ENCODE measurements around the gene LSM2.

Gene LSM2

DNA sequence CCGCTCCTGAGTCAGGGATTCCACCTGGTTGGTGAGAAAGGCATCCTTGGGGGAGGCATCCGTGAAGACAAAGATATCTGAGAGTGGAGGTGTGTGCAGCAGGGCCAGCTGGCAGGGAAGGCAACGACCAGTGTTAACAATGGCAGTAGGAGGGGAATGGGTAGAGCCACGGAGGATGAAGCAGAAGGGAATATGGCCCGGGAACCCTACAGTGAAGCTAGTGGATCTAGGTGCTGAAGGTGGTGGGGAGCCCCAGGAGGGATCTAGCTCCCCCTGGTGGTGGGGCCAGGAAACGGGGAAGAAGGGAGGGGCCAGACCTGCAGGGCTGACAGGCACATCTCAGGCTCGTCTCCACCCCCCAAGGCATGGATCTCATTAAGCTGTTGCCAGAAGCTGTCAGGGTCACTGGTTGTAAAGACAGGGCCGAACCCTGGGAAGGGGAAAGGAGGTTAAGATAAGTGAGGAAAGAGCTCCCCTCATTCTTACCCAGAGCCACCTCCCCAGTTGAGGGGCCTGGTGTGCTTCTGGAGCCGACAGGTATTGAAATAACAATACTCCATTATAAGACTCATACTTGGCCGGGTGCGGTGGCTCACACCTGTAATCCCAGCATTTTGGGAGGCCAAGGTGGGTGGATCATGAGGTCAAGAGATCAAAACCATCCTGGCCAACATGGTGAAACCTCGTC lies 36.9 kb downstream of the LSM2 start:
- no peak for DNase-seq (ENCODE audit: low read depth)
- no peak overlapping the region for H3K4me3 ChIP-seq (ENCODE audit: low read depth, low read length)
- TF ChIP-seq, protein P1, sequence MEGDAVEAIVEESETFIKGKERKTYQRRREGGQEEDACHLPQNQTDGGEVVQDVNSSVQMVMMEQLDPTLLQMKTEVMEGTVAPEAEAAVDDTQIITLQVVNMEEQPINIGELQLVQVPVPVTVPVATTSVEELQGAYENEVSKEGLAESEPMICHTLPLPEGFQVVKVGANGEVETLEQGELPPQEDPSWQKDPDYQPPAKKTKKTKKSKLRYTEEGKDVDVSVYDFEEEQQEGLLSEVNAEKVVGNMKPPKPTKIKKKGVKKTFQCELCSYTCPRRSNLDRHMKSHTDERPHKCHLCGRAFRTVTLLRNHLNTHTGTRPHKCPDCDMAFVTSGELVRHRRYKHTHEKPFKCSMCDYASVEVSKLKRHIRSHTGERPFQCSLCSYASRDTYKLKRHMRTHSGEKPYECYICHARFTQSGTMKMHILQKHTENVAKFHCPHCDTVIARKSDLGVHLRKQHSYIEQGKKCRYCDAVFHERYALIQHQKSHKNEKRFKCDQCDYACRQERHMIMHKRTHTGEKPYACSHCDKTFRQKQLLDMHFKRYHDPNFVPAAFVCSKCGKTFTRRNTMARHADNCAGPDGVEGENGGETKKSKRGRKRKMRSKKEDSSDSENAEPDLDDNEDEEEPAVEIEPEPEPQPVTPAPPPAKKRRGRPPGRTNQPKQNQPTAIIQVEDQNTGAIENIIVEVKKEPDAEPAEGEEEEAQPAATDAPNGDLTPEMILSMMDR (IDR thresholded peaks at IDR 0.05; ENCODE audit: low read depth, low read length, missing control alignments): peak; percentile 66
- in situ Hi-C loops (cut with HindIII; ENCODE audit: low sequenced_read_pairs): no loop called here

DNA sequence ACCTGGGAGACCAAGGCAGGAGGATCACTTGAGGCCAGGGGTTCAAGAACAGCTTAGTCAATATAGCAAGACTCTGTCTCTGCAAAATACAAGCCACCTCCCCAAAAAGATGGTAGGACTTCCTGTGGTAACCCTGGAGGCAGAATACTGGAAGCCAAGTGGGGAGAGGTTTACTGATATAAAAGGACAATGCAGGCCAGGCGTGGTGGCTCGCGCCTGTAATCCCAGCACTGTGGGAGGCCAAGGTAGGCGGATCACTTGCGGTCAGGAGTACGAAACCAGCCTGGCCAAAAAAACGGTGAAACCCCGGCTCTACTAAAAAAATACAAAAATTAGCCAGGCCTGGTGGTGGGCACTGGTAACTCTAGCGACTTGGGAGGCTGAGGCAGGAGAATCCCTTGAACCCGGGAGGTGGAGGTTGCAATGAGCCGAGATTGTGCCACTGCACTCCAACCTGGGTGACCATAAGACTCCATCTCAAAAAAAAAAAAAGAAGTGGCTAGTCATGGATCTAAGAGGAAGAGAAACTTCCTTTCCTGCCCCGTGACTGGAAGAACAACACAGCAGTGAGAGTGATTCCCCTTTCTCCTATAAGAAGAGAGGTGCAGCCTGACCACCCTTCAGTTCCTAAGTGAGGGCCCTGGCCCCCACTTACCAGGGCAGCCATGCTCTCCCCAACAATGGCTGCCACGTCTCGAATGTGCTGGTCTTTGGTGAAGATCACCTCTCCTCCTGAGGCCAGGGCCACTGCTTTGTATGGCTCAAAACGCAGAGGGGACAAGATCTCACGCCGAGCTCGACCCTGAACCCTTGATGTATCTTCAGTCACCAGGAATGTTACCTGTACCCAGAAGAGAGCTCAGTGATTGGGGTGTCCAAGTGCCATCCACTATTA lies 38.2 kb downstream of the LSM2 start:
- in situ Hi-C loops (cut with HindIII; ENCODE audit: low sequenced_read_pairs): no loop called here
- H3K4me3 ChIP-seq (ENCODE audit: low read depth, low read length): no peak overlapping the region
- TF ChIP-seq, protein P1 (IDR thresholded peaks at IDR 0.05; ENCODE audit: low read depth, low read length, missing control alignments): no peak
- DNase-seq (ENCODE audit: low read depth): no peak

DNA sequence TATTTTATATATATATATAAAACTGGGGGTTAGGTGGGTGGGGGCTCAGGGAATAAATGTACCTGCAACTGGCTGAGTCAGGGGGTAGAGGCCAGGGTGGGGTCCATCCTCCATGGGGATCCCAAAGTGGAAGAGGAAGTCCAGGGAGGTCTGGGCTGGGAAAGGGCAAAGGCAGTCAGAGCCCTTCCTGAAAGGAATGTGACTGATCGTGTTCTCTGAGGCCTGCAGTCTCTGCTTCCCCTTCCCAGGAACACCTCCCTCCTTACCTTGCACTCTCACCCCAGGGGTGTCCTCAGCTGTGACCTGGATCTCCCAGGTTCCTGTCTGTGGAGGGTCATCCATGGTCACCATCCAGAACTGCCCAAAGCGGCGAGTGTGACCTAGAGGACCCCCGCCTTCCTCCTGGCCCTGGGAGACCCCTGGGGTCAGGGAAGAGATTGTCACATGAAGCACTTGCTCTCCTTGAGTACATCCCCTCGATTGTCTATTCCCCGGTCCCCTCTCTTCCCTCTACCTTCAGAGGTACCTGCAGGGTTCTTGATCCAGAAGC lies 39.6 kb downstream of the LSM2 start:
- TF ChIP-seq, protein P1 (IDR thresholded peaks at IDR 0.05; ENCODE audit: low read depth, low read length, missing control alignments): no peak
- no peak for DNase-seq (ENCODE audit: low read depth)
- no peak overlapping the region for H3K4me3 ChIP-seq (ENCODE audit: low read depth, low read length)
- in situ Hi-C loops (cut with HindIII; ENCODE audit: low sequenced_read_pairs): no loop called here

DNA sequence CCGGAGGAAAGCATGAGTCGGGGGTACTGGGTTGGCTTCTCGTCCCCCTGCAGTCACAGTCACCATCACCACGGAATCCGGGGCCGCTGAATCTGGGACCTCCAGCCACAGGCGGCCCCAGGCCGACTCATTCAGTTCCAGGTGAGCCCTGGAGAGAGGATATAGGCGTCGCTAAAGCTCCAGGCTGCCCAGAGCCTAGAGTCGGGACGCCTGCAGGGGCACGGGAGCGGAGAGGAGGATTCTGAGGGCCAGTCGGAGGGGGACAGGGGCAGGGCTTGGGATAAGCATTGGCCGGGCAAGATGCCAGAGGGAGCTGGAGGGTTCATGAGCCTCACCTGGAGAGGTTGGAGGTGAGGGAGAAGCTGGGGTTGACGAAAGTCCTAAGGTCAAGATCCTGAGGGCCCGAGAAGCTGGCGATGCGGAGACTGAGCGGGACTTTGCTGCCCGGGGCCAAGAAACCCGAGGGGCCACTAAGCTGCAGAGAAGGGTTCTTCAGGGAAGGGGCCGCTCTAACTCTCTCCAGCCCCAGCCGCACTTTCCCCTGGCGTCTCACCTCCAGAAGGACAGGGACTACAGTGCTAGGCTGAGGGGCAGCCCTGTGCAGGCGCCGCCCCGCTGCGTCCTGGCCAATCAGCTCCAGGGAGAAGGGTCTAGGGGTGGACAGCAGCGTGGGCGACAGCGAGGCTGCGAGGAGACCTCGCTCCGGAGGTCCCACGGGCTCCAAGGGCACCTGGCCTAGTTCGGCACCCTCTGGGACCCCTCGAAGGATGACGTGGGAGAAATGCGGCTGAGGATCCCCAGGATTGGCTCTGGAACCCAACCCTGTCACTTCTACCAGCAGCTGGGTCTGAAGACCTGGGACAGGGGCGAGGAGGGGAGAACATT lies 40.6 kb downstream of the LSM2 start:
- no peak for DNase-seq (ENCODE audit: low read depth)
- peak overlapping the region; percentile 29 for H3K4me3 ChIP-seq (ENCODE audit: low read depth, low read length)
- in situ Hi-C loops (cut with HindIII; ENCODE audit: low sequenced_read_pairs): no loop called here
- TF ChIP-seq, protein P1 (IDR thresholded peaks at IDR 0.05; ENCODE audit: low read depth, low read length, missing control alignments): no peak

DNA sequence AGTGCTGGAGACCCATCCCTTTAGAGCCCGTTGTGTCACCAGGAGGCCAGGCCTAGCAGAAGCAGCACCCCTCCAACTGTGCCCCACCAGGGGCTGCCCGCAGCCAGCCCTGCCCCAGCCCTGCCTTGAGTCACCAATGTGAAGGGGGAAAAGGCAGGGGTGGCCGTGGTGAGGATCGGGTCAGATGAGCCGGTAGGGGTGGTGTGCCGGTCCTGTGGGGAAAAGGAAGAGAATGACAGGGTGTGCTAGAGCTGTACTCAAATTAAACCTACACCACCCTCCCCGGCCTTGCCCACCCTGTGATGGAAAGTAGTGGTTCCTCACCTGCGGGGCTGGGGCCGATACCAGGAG lies 41.2 kb downstream of the LSM2 start:
- in situ Hi-C loops (cut with HindIII; ENCODE audit: low sequenced_read_pairs): no loop called here
- TF ChIP-seq, protein P1 (IDR thresholded peaks at IDR 0.05; ENCODE audit: low read depth, low read length, missing control alignments): no peak
- DNase-seq (ENCODE audit: low read depth): no peak
- no peak overlapping the region for H3K4me3 ChIP-seq (ENCODE audit: low read depth, low read length)

DNA sequence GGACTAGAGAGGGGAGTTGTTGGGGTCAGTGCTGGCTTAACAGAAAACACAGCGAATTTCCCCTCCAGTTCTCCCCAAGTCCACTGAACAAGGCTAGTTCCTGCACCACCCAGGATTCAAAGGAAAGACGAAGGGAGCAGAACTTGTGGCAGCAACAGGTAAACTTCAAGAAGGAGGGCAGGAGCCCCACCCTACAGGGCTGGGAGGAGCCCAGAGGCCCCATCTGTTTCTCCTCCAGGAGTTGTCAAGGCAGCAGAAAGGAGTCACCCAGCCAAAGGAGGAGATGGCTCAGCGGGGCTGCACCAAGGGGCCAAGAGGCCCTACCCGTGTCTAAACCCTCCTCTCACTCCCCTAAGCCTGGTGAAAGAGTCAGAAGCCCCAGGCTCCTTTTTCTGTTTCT lies 42.6 kb downstream of the LSM2 start:
- H3K4me3 ChIP-seq (ENCODE audit: low read depth, low read length): no peak overlapping the region
- TF ChIP-seq, protein P1 (IDR thresholded peaks at IDR 0.05; ENCODE audit: low read depth, low read length, missing control alignments): no peak
- in situ Hi-C loops (cut with HindIII; ENCODE audit: low sequenced_read_pairs): no loop called here
- no peak for DNase-seq (ENCODE audit: low read depth)

Data from astrocyte of the cerebellum (primary cell).